T-helper 17 cell (primary cell): Measurements from ENCODE around the gene RBM17. TPM values are rescaled to one million over a fixed set of nuclear protein-coding genes. Genes with fewer than 3 reads are reported as not detected.
"Not testable (repeated sequence)": the region's sequence is repeated elsewhere in the genome, so short reads cannot be mapped to it uniquely, and the experiment has no call there.

ENCODE experiments used
- ATAC-seq: fragments of 150-1000 bp; cut with Tn5 transposase; 2 replicates; pipeline ENCODE4 v1.10.0; 2021; ENCODE audit warnings: mild to moderate bottlenecking, moderate library complexity
- DNase-seq, 3 donors: peaks; one replicate each; pipeline versions ENCODE4 v3.0.0 to v3.0.0-alpha.2; 2020 to 2021
- H3K9me3 ChIP-seq: one replicate; pipeline ENCODE4 v1.7.0; 2013; ENCODE audit warnings: low read length, mild to moderate bottlenecking; ENCODE audit not compliant: control insufficient read depth, poor library complexity, severe bottlenecking
- H3K27ac Mint-ChIP-seq: one replicate; pipeline ENCODE4 v1.8.0; 2022; ENCODE audit warnings: mild to moderate bottlenecking, moderate library complexity, mixed read lengths
- H3K27me3 Mint-ChIP-seq: one replicate; pipeline ENCODE4 v1.8.0; 2022; ENCODE audit warnings: mixed read lengths
- H3K36me3 Mint-ChIP-seq: one replicate; pipeline ENCODE4 v1.8.0; 2022; ENCODE audit warnings: low read depth, mixed read lengths
- H3K4me1 Mint-ChIP-seq: one replicate; pipeline ENCODE4 v1.8.0; 2022; ENCODE audit warnings: mild to moderate bottlenecking, mixed read lengths
- H3K4me3 Mint-ChIP-seq: one replicate; pipeline ENCODE4 v1.8.0; 2022; ENCODE audit warnings: mild to moderate bottlenecking, moderate library complexity, mixed read lengths
- total RNA-seq, 4 donors: library from RNA in 2 of 4; stranded (reverse) in 2 of 4; gene quantifications; one replicate each; pipeline ENCODE4 v1.2.3 and lab custom pipeline; 2022 to 2026

RBM17 gene
- total RNA-seq, 2 donors from 2014 or later = 133 to 146 TPM

DNA sequence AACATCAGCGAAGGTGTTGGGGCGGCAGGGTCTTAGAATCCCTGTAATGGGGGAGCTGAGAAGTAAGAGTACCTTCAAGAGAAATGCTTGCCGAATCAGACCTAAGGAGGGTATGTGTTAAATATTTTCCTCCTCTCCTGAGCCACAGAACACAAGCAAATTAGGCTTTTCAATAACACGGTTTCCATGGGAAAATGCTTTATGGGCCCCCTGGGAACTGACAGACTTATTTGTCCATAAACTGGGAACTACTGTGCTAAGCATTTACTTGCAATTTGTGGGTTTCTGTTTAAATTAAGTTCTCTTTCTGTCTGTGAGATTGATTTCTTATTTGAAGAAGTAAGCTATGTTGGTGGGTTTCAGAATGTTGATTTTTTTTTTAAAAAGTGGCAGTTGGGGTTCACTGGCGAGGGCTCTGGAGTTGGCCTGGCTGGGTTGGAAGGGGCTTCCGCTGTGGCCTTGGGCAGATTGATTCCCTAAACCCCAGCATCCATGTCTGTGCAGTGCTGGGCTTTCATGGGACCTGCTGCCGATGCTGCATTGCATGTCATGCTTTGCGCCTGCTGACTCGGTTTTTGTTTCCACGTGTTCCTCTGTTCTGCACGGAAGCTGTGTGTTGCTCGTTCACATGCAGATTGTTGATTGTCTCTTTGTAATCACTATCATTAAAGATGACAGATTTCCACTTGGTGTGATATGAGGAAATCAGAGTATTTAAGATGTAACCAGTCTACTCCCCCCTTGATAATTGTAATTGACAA, 7.2 kb downstream of the RBM17 start:
- Mint-ChIP-seq H3K27me3 (no peaks in the 10 kb centered on the region), H3K36me3 (peaks cover 6% of the 10 kb centered on the region), H3K27ac (peak overlapping the region; percentile 3), H3K4me3 (no peak overlapping the region), H3K4me1 (peaks cover 47% of the 10 kb centered on the region)
- H3K9me3 ChIP-seq = no peaks in the 10 kb centered on the region
- no peak for DNase-seq
- ATAC-seq = no peak

DNA sequence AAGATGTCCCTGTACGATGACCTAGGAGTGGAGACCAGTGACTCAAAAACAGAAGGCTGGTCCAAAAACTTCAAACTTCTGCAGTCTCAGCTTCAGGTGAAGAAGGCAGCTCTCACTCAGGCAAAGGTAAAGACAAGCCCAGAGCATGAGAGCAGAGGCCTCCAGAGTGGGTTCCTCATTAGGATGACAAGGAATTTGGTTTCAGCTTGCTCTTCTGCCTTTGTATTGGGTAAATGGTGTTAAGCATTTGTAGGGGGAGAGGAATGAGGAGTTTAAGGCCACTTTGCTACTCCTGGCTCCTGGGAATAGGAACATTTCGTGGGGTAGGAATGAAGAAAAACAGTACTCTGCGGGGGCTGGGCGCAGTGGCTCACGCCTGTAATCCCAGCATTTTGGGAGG, 8.2 kb downstream of the RBM17 start:
- Mint-ChIP-seq H3K27me3 (no peaks in the 10 kb centered on the region), H3K27ac (no peak overlapping the region), H3K4me3 (no peak overlapping the region), H3K36me3 (peaks cover 6% of the 10 kb centered on the region), H3K4me1 (peaks cover 39% of the 10 kb centered on the region)
- ATAC-seq (no peak), DNase-seq (no peak)
- H3K9me3 ChIP-seq = no peaks in the 10 kb centered on the region

DNA sequence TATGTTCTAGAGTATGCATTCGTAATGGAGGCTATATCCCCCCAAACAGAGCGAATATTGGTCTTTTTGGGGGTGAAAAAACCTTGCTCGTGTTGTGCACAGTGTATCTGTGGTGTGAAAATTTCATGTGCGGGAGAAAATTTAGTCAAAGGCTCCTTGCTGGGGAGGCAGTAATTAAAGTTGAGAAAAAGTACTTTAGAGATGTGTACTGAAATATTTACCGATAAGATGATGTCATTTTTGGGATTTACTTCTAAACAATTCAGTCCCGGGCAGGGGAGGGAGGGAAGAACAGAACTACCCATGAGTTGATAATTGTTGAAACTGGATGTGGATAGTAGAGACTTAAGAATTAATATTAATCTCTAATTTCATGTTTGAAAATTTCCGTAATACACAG, 9.3 kb downstream of the RBM17 start:
- ATAC-seq = no peak
- H3K9me3 ChIP-seq = no peaks in the 10 kb centered on the region
- H3K27ac Mint-ChIP-seq = peak overlapping the region; percentile 37

DNA sequence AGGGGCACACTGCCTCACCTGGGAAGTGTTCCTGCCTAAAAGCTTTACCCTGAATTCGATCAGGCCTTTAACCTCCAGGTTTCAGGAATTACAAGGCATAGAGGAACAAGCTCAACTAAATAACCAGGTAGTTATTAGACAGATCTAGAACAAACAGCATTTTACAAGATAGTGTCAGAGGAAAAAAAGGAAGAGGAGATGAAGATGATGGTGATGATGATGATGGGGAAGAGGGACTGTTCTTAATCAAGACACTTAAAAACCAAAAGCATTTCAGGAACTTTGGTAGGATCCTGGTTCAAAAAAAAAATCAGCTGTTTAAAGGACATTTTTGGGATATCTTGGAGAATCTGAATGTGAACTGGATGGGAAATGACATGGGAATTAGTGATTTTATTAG, 11.5 kb downstream of the RBM17 start:
- no peaks in the 10 kb centered on the region for H3K27me3 Mint-ChIP-seq

More for the DNA sequence above, 9.3 kb downstream of the RBM17 start:
- Mint-ChIP-seq H3K36me3 (peaks cover 6% of the 10 kb centered on the region), H3K4me3 (no peak overlapping the region), H3K27me3 (no peaks in the 10 kb centered on the region), H3K4me1 (peaks cover 32% of the 10 kb centered on the region)
- no peak for DNase-seq

DNA sequence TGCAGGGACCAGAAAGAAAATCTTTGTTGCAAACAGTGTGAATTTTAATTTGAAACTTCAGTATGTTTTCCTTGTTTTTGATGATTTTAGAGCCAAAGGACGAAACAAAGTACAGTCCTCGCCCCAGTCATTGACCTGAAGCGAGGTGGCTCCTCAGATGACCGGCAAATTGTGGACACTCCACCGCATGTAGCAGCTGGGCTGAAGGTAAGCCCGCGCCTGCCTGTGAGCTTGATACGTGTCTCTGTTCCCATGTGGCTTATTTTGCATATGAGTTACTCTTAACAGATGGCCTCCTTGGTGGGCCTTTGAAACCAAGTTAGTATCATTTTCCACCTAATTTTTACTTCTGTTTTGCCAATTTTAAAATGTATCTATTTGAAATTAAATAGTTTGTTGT, 12.3 kb downstream of the RBM17 start:
- H3K4me1 Mint-ChIP-seq = peaks cover 23% of the 10 kb centered on the region
- no peaks in the 10 kb centered on the region for H3K9me3 ChIP-seq
- no peak for ATAC-seq
- no peak overlapping the region for H3K4me3 Mint-ChIP-seq
- no peaks in the 10 kb centered on the region for H3K27me3 Mint-ChIP-seq
- H3K36me3 Mint-ChIP-seq = peaks cover 8% of the 10 kb centered on the region
- no peak overlapping the region for H3K27ac Mint-ChIP-seq
- DNase-seq = no peak

More for the DNA sequence above, 11.5 kb downstream of the RBM17 start:
- H3K27ac Mint-ChIP-seq = peak overlapping the region; percentile 92
- no peaks in the 10 kb centered on the region for H3K9me3 ChIP-seq
- no peak for ATAC-seq
- no peak for DNase-seq
- H3K4me1 Mint-ChIP-seq = peaks cover 27% of the 10 kb centered on the region
- H3K4me3 Mint-ChIP-seq = no peak overlapping the region
- peaks cover 8% of the 10 kb centered on the region for H3K36me3 Mint-ChIP-seq

DNA sequence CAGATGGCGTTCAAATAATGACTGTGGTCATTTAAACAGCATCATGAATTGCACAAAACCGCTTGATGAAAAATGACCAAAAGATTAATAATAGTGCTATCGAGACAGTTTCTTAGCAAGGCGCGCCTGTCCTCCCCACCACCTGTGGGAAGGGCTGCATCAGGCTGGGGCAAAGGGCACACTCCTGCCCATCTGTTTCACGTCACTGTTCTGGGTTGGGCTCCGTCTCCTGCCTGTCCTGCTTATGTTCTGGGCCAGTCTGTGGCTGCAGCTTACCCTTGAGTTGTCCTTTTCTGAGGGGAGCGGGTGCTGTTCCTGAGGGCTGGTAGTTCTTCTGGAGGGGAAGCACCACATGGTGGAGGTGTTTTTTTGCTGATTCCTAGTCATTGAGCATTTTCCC, 13.3 kb downstream of the RBM17 start:
- H3K9me3 ChIP-seq = no peaks in the 10 kb centered on the region
- no peak for ATAC-seq
- H3K27ac Mint-ChIP-seq = no peak overlapping the region
- peaks cover 21% of the 10 kb centered on the region for H3K4me1 Mint-ChIP-seq
- DNase-seq = no peak
- no peaks in the 10 kb centered on the region for H3K27me3 Mint-ChIP-seq
- peaks cover 8% of the 10 kb centered on the region for H3K36me3 Mint-ChIP-seq
- H3K4me3 Mint-ChIP-seq = no peak overlapping the region

DNA sequence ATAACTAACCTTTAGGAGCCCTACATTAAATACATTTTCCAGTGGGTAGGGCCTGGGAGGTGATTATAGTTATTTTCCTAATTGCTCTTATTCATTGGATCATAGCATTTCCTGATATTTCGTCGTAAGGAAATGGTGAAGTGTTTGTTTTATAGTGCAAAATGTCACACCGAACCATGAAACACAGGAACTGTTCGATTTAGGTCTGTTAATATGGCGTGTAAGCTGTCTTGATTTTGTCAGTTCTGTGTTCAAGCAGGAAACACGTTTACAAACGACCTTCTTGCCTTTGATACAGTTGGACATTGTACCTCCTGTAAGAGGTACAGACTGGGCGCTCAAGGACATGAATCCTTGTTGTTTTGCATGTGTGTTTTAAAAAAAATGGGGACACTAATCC, 14.8 kb downstream of the RBM17 start:
- H3K27ac Mint-ChIP-seq = peak overlapping the region; percentile 79
- no peaks in the 10 kb centered on the region for H3K27me3 Mint-ChIP-seq
- no peak overlapping the region for H3K4me3 Mint-ChIP-seq
- peaks cover 21% of the 10 kb centered on the region for H3K4me1 Mint-ChIP-seq
- no peak for ATAC-seq
- peaks cover 6% of the 10 kb centered on the region for H3K36me3 Mint-ChIP-seq
- DNase-seq = no peak
- H3K9me3 ChIP-seq = no peaks in the 10 kb centered on the region

DNA sequence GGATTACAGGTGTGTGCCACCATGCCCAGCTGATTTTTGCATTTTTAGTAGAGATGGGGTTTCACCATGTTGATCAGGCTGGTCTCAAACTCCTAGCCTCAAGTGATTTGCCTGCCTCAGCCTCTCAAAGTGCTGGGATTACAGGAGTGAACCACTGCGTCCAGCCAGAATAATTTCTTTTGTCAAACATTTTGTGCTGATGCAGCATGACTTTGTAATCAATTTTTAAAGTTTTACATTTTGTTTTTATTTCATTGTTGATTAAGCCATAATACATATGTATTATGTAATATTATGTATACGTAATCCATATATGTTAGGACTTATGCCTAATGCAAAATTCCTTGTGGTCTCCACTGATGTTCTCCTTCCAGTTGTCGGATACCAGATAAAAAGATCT, 18.8 kb downstream of the RBM17 start:
- not testable (repeated sequence) for H3K4me3 Mint-ChIP-seq, H3K27ac Mint-ChIP-seq

DNA sequence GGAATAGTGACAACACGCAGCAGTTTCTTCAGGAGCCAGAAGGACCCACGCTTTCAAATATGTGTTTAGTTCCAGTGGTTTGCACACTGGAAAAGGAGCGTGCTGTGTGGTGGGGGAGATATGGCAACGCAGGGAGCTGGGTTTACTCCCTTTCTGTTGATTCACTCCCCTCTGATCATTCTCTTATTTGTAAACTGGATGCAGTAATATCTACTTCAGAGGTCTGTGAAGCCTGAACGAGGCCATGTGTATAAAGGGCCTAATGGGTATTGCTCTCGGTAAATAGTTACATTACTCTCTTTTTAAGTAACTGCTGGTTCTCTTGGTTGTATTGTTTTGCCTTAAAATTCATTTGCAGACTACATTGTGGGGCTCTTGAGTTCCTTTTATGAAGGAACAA, 19.2 kb downstream of the RBM17 start:
- peak overlapping the region; percentile 95 for H3K27ac Mint-ChIP-seq
- H3K4me1 Mint-ChIP-seq = peaks cover 46% of the 10 kb centered on the region
- DNase-seq (no peak), ATAC-seq (no peak)
- H3K4me3 Mint-ChIP-seq = no peak overlapping the region
- no peaks in the 10 kb centered on the region for H3K9me3 ChIP-seq
- peaks cover 21% of the 10 kb centered on the region for H3K36me3 Mint-ChIP-seq
- H3K27me3 Mint-ChIP-seq = no peaks in the 10 kb centered on the region

More for the DNA sequence above, 18.8 kb downstream of the RBM17 start:
- Mint-ChIP-seq H3K36me3 (peaks cover 19% of the 10 kb centered on the region), H3K4me1 (peaks cover 45% of the 10 kb centered on the region)
- H3K9me3 ChIP-seq, DNase-seq, ATAC-seq, H3K27me3 Mint-ChIP-seq: not testable (repeated sequence)

DNA sequence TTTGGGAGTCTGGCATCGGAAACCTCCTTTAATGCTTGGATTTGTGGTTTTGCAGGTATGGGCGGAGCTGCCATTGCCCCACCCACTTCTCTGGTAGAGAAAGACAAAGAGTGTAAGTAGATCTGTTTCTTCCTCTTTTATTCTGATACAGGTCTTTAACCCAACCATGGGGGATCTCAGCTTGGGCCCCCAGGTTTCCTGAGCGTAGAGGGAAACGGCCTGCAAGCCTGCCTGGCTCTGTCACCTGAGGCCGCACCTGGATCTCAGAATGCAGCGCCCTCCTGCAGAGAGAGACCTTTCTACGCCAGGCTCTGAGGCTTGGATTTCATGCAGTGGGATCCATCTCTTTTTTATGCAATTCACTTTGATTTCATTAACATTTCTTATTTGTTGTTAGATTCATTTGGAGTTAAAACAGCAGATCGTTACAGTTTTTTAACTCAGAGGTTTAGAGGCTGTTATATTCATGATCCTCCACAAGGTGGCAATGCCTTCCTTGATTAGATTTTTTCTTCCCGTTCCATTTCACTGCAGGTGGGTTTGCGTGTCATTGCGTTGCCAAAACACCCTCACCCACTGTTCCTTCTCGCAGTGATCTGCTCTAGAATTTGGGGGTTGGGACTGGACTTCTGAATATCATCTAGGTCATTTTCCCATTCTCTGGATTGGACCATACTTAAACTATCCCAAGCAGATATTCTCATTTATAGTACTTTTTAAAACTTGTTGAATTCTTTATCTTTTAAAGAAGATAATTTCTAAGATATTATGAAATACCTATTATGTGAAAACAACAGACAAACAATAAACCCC, 20.0 kb downstream of the RBM17 start:
- ATAC-seq (peak; percentile 69), DNase-seq (peak in 2 of 3 donors; percentile 22 to 29)
- no peaks in the 10 kb centered on the region for H3K9me3 ChIP-seq
- H3K4me3 Mint-ChIP-seq = peak overlapping the region; percentile 93
- no peaks in the 10 kb centered on the region for H3K27me3 Mint-ChIP-seq
- H3K36me3 Mint-ChIP-seq = peaks cover 22% of the 10 kb centered on the region
- peaks cover 45% of the 10 kb centered on the region for H3K4me1 Mint-ChIP-seq
- H3K27ac Mint-ChIP-seq = peak overlapping the region; percentile 95

DNA sequence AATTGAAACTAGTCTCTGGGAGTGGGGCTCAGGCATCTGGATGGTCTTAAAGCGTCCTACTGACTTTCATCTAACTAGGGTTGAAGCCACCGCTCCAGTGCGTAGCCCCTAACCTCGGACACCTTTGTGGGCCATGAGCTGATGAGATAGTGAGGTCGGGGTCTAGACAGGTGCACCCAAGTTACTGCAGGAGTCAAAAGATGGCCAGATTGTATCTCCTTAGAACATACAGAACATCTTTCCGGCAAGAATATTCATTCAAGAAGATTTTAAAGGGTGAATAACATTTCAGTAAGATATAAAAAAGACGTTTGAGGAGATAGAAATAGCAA, 20.6 kb downstream of the RBM17 start:
- Mint-ChIP-seq H3K4me1 (peaks cover 45% of the 10 kb centered on the region), H3K27me3 (no peaks in the 10 kb centered on the region), H3K36me3 (peaks cover 25% of the 10 kb centered on the region), H3K4me3 (peak overlapping the region; percentile 93), H3K27ac (peak overlapping the region; percentile 95)
- no peak for DNase-seq
- ATAC-seq = peak; percentile 57
- H3K9me3 ChIP-seq = no peaks in the 10 kb centered on the region

DNA sequence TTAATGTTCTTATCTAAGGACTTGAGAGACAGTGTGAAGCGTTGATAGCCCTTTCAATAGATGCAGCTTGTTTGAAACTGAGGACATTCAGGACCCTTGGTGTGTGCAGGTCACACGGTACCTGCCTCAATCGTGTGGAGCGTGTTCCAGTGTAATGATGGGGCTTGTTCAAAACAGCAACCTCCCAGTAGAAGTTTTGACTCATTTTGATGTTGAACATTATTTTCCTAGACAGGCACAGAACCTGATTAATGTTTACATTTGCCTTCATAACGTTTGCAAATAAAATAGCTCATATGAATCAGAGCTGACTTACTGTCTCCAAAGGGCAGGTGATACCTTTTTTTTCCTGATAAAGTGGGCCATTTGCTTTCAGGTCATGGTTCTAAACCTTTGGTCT, 21.3 kb downstream of the RBM17 start:
- Mint-ChIP-seq H3K27me3 (no peaks in the 10 kb centered on the region), H3K36me3 (peaks cover 25% of the 10 kb centered on the region), H3K4me3 (peak overlapping the region; percentile 93), H3K4me1 (peaks cover 45% of the 10 kb centered on the region), H3K27ac (peak overlapping the region; percentile 95)
- peak; percentile 9 for ATAC-seq
- no peaks in the 10 kb centered on the region for H3K9me3 ChIP-seq
- DNase-seq = no peak

DNA sequence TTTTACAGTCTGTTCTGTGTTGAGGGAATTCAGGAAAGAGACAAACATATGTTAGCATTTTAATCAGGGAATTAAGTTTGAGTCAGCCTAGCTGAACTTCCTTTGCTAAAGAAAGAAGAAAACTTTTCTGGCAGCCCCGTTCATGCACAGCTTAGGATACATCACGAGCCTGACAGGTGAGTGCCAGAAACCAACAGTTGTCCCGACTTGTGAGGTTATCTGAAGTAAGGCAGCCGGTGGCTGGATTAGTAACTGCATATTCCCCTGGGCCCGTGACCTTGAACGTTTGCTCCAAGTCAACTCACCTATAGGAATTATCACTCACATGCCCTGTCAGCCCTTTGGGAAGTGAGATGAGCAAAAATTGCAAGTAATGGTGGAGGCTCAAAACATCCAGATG, 24.1 kb downstream of the RBM17 start:
- peaks cover 48% of the 10 kb centered on the region for H3K4me1 Mint-ChIP-seq
- peak overlapping the region; percentile 95 for H3K27ac Mint-ChIP-seq
- H3K9me3 ChIP-seq = no peaks in the 10 kb centered on the region

More for the DNA sequence above, 24.1 kb downstream of the RBM17 start:
- Mint-ChIP-seq H3K4me3 (no peak overlapping the region), H3K27me3 (no peaks in the 10 kb centered on the region), H3K36me3 (peaks cover 29% of the 10 kb centered on the region)
- DNase-seq = no peak
- no peak for ATAC-seq
